ENCODE data around the gene NFYC. TPM values are rescaled to one million over a fixed set of nuclear protein-coding genes. Genes with fewer than 3 reads are reported as not detected.

Gene NFYC
- polyA plus RNA-seq, 1 of the 3 experiments (the other 2 are of a cell fraction), result 72.4 TPM

DNA sequence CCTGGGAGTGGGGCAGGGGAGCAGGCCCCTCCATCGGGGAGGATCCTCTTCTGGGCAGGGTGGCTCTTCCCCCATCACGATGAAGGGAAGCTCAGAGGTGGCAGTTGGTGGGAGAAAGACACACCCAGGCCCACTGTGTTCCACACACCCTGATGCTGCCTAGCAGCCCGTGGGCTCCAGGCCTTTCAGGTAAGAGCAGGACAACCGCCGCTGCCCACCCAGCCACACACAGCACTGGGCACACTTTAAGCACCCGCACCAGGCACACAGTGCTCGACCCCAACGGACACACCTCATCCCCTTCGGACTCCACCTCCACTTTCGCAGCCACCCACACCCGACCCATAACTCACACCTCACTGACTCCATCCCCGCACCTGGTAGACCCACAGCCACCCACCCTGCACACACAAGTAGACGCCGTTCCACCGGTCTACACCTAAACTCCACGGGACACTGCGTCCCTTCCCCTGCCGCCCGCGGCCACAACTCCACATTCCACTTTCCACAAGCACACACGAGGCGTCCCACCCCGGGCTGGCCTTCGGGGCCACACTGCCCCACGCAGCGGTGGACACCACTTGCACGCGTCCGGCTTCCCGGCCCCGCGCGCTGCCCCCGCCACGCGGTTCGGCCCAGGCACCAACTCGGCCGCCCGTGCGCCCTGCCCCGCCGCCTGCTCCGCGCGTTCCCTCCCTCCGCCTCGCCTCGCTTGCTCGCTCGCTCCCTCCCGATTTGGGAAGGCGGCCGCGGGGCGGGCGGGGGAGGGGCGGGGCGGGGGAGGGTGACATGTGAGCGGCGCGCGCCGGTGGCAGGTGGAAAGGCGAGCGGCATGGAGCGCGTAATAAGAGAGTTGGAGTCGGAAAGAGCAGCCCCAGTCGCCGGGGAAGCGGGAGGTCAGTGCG lies 91.7 kb downstream of the NFYC start, which contains the start of gene KCNQ4:
Gene KCNQ4, plus strand, starts transcription at position 787 of the 905 bp plus-strand sequence. CDS start 307 bp downstream, outside the sequence.
- H3K4me3 ChIP-seq (ENCODE audit: low read depth in 2 of 2, low read length in 1 of 2), result peak within 1 kb of the TSS; percentile 26 to 37; a peak in 3 of 4 replicates
- CTCF ChIA-PET, result interaction anchor here (0.6 to 2.4 kb wide), 5 partner anchors 9 to 67 kb away, joined by 3 to 17 read pairs (median 7); no protein-coding TSS in a partner anchor
- WGBS (ENCODE audit: low lambda C conversion rate), result 35% methylated on average over 28 of the region's 73 CpGs
- DNase-seq, result peak; percentile 80
- H2AFZ ChIP-seq (ENCODE audit: low read depth), result no peak within 1 kb of the TSS
- no peaks in the 10 kb centered on the region for H4K20me1 ChIP-seq (ENCODE audit: insufficient read depth)
- POLR2A ChIA-PET, result interaction anchor here (1.2 kb wide), 1 partner anchor 13 kb away, joined by 3 read pairs; no protein-coding TSS in a partner anchor
- no peaks in the 10 kb centered on the region for H3K36me3 ChIP-seq (replicated peaks in 1 of 2; ENCODE audit: control insufficient read depth in 1 of 2, insufficient read depth in 2 of 2, low read length in 1 of 2)
- 0 out of 2 replicates have a peak, but pooled peaks have one; percentile 19 for TF ChIP-seq MXI1 (IDR thresholded peaks at IDR 0.05; ENCODE audit: low read depth, low read length)
- no peak for TF ChIP-seq POLR2AphosphoS5 (IDR thresholded peaks at IDR 0.05; ENCODE audit: low read depth, low read length)
- no peaks in the 10 kb centered on the region for H3K27me3 ChIP-seq (ENCODE audit: insufficient read depth)
- H3K9ac ChIP-seq, result no peak within 1 kb of the TSS
- no peaks in the 10 kb centered on the region for H3K9me2 ChIP-seq
- H3F3A ChIP-seq (replicated peaks; ENCODE audit: insufficient read depth), result no peaks in the 10 kb centered on the region
- peaks cover 0 to 7% of the 10 kb centered on the region in 2 experiments; a peak in 1 of 4 replicates for H3K4me1 ChIP-seq (ENCODE audit: control insufficient read depth in 1 of 2, insufficient read depth in 2 of 2, low read depth in 1 of 2, low read length in 1 of 2)
- no peaks in the 10 kb centered on the region for H3K79me2 ChIP-seq (ENCODE audit: insufficient read depth)
- no peaks in the 10 kb centered on the region for H3K9me3 ChIP-seq
- H3K27ac ChIP-seq (ENCODE audit: low read depth in 2 of 2, low read length in 1 of 2), result no peak within 1 kb of the TSS
- H3K4me2 ChIP-seq, result peak within 1 kb of the TSS; percentile 59; the same call in 1 of the 2 replicates

DNA sequence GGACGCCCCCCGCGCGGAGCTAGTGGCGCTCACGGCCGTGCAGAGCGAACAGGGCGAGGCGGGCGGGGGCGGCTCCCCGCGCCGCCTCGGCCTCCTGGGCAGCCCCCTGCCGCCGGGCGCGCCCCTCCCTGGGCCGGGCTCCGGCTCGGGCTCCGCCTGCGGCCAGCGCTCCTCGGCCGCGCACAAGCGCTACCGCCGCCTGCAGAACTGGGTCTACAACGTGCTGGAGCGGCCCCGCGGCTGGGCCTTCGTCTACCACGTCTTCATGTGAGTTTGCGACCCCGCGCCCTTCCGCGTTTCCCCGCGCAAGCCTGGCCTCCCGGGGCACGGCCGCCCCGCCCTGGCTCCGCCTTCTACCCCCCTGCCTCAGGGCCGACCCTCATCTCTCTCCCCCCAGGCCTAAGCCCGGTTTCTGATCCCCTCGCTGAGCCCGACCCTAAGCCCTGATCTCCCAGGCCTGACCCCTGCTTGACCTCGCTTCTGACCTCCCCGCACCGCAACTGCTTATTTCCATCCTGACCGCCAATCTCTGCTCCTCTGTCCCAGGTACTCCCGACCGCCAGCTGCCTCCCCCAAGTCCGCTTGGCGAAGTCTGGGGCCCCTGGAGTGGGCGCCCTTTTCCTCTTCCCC lies 92.8 kb downstream of the NFYC start:
- ChIA-PET POLR2A (no interaction called here), CTCF (interaction anchor here (1.4 to 1.9 kb wide), 3 partner anchors 10 to 66 kb away, joined by 3 to 14 read pairs (median 6); no protein-coding TSS in a partner anchor)
- Histone ChIP-seq H4K20me1 (ENCODE audit: insufficient read depth) (no peaks in the 10 kb centered on the region), H3K9me3 (no peaks in the 10 kb centered on the region), H2AFZ (ENCODE audit: low read depth) (no peak overlapping the region), H3K4me2 (no peak overlapping the region), H3F3A (replicated peaks; ENCODE audit: insufficient read depth) (no peaks in the 10 kb centered on the region), H3K27me3 (ENCODE audit: insufficient read depth) (no peaks in the 10 kb centered on the region), H3K4me3 (ENCODE audit: low read depth in 2 of 2, low read length in 1 of 2) (peak overlapping the region in 1 of 2 experiments; percentile 37; a peak in 2 of 4 replicates), H3K79me2 (ENCODE audit: insufficient read depth) (no peaks in the 10 kb centered on the region), H3K4me1 (ENCODE audit: control insufficient read depth in 1 of 2, insufficient read depth in 2 of 2, low read depth in 1 of 2, low read length in 1 of 2) (peaks cover 0 to 7% of the 10 kb centered on the region in 2 experiments; a peak in 1 of 4 replicates), H3K36me3 (replicated peaks in 1 of 2; ENCODE audit: control insufficient read depth in 1 of 2, insufficient read depth in 2 of 2, low read length in 1 of 2) (no peaks in the 10 kb centered on the region), H3K9ac (no peak overlapping the region), H3K9me2 (no peaks in the 10 kb centered on the region), H3K27ac (ENCODE audit: low read depth in 2 of 2, low read length in 1 of 2) (no peak overlapping the region)
- peak; percentile 83 for DNase-seq
- 57% methylated on average over 43 of the region's 63 CpGs for WGBS (ENCODE audit: low lambda C conversion rate)
- no peak for TF ChIP-seq RAD21 (IDR thresholded peaks at IDR 0.05; ENCODE audit: low read length)
- TF ChIP-seq GATA2 (CRISPR knock-in tag; IDR thresholded peaks at IDR 0.05), result no peak
- TF ChIP-seq, protein P1, sequence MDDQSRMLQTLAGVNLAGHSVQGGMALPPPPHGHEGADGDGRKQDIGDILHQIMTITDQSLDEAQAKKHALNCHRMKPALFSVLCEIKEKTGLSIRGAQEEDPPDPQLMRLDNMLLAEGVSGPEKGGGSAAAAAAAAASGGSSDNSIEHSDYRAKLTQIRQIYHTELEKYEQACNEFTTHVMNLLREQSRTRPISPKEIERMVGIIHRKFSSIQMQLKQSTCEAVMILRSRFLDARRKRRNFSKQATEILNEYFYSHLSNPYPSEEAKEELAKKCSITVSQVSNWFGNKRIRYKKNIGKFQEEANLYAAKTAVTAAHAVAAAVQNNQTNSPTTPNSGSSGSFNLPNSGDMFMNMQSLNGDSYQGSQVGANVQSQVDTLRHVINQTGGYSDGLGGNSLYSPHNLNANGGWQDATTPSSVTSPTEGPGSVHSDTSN (IDR thresholded peaks at IDR 0.05), result no peak
- TF ChIP-seq RCOR1 (IDR thresholded peaks at IDR 0.05; ENCODE audit: low read length), result no peak
- TF ChIP-seq, protein P2, sequence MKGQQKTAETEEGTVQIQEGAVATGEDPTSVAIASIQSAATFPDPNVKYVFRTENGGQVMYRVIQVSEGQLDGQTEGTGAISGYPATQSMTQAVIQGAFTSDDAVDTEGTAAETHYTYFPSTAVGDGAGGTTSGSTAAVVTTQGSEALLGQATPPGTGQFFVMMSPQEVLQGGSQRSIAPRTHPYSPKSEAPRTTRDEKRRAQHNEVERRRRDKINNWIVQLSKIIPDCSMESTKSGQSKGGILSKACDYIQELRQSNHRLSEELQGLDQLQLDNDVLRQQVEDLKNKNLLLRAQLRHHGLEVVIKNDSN (IDR thresholded peaks at IDR 0.05; ENCODE audit: borderline replicate concordance, low read depth), result no peak
- no peak for TF ChIP-seq NRF1 (IDR thresholded peaks at IDR 0.05; ENCODE audit: low read depth, low read length)
- no peak for TF ChIP-seq YY1 (IDR thresholded peaks at IDR 0.05; ENCODE audit: low read depth)
- no peak for TF ChIP-seq TEAD4 (IDR thresholded peaks at IDR 0.05; ENCODE audit: borderline replicate concordance, insufficient read depth)
- TF ChIP-seq FOSL2 (IDR thresholded peaks at IDR 0.05; ENCODE audit: borderline replicate concordance, low read depth), result no peak
- no peak for TF ChIP-seq JUND (IDR thresholded peaks at IDR 0.05)
- TF ChIP-seq TCF12 (IDR thresholded peaks at IDR 0.05), result no peak
- TF ChIP-seq EZH2phosphoT487 (IDR thresholded peaks at IDR 0.05; ENCODE audit: borderline replicate concordance, low read depth), result no peak
- TF ChIP-seq ZBTB33 (IDR thresholded peaks at IDR 0.05; ENCODE audit: borderline replicate concordance, low read depth), result no peak
- no peak for TF ChIP-seq CTCF (IDR thresholded peaks at IDR 0.05)

Measured in SK-N-SH (cell line).